ENCODE data around the gene ICAM1.

DNA sequence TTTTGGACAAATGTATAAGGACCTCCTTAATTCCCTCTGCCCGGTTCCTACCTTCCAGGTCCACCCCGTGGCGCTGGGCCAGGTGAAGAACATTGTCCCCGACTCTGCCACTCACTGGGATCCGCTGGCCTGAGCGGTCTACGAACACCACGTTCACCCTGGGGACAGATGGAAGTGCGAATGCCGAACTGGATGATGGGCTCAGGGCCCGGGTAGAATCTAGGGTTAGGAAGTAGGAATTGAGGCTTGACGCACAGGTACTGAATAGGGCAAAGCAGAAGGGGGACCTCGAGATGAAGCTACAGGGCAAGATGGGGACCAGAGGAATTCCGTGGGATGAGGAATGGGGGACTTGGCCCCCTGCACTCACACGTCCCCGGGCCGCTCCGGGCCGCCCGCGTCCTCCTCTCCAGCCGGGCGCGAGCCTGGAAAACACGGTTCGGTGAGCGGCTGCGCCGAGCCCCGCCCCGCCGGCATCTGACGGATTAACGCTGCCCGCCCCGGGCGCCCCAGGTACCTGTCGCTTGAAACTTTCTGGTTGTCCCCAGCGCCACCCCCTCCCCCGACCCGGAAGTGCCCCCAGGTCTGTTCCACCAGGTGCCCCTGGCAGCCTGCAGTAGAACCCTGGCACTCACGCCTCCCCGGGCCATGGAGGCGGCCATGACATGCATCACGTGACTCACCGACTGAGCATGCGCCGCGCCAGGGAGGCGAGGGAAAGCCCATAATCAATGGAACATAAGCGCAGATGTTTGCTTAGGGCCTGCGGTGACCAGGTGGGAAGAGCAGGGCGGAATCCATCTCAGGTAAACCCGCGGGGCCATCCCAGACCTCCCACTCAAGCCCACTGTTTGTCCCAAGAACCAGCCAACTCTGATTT lies 44.7 kb downstream of the ICAM1 start, which contains the start of gene FDX2:
- TF ChIP-seq, protein P1, sequence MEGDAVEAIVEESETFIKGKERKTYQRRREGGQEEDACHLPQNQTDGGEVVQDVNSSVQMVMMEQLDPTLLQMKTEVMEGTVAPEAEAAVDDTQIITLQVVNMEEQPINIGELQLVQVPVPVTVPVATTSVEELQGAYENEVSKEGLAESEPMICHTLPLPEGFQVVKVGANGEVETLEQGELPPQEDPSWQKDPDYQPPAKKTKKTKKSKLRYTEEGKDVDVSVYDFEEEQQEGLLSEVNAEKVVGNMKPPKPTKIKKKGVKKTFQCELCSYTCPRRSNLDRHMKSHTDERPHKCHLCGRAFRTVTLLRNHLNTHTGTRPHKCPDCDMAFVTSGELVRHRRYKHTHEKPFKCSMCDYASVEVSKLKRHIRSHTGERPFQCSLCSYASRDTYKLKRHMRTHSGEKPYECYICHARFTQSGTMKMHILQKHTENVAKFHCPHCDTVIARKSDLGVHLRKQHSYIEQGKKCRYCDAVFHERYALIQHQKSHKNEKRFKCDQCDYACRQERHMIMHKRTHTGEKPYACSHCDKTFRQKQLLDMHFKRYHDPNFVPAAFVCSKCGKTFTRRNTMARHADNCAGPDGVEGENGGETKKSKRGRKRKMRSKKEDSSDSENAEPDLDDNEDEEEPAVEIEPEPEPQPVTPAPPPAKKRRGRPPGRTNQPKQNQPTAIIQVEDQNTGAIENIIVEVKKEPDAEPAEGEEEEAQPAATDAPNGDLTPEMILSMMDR (IDR thresholded peaks at IDR 0.05) = no peak
- no peak for TF ChIP-seq POLR2A (IDR thresholded peaks at IDR 0.05)
